HEK293 (cell line): Measurements from ENCODE around the gene PTK7.
A peak's percentile ranks its signal among the peaks of the same experiment; 100 is the strongest.

Source experiments
- CTCF ChIA-PET: fragments of 350-600 bp; formaldehyde crosslinking; extraction: SDS; loops from one replicate; lab custom pipeline; 2021; ENCODE audit warnings: antibody characterized with exemption; lab: Yijun Ruan, JAX
- POLR2A ChIA-PET: fragments of 300-600 bp; formaldehyde crosslinking; extraction: SDS; loops from one replicate; lab custom pipeline; 2020; ENCODE audit warnings: antibody characterized with exemption, inconsistent platforms; lab: Yijun Ruan, JAX
- H3K27ac ChIP-seq: fragments of 200-500 bp; sonication (Bioruptor generic); 2 replicates; pipeline ENCODE4 v1.5.1; 2014; ENCODE audit warnings: low read depth, low read length, control low read depth, inconsistent platforms; ENCODE audit errors: extremely low read depth
- H3K36me3 ChIP-seq, 2 experiments: fragments of 200-500 bp in 1 of 2; sonication (Bioruptor generic) in 1 of 2; 1 replicate in 1 of 2; 2 replicates in 1 of 2; pipeline ENCODE4 v1.5.1; 2014 to 2017; ENCODE audit warnings: inconsistent platforms in 2 of 2, low read length in 2 of 2; ENCODE audit not compliant: control insufficient read depth in 2 of 2, insufficient read depth in 1 of 2
- H3K4me1 ChIP-seq: fragments of 200-500 bp; sonication (Bioruptor generic); 2 replicates; pipeline ENCODE4 v1.5.1; 2014; ENCODE audit warnings: mild to moderate bottlenecking, low read length, inconsistent platforms; ENCODE audit not compliant: control insufficient read depth, insufficient read depth
- H3K4me3 ChIP-seq: 2 replicates; pipeline ENCODE4 v1.5.1; 2011; ENCODE audit warnings: low read depth, mild to moderate bottlenecking, control low read depth, low read length, moderate library complexity
- H3K9me3 ChIP-seq: fragments of 200-500 bp; sonication (Bioruptor generic); 2 replicates; pipeline ENCODE4 v1.5.1; 2014; ENCODE audit warnings: low read depth, low read length, inconsistent platforms; ENCODE audit not compliant: control insufficient read depth, insufficient read depth
- GLI2 ChIP-seq: fragments of 450-650 bp; formaldehyde crosslinking; IDR thresholded peaks from 2 replicates; pipeline ENCODE4; 2017; ENCODE audit warnings: missing biosample characterization, missing genetic modification characterization, low read depth, borderline replicate concordance
- KLF16 ChIP-seq: fragments of 450-650 bp; formaldehyde crosslinking; IDR thresholded peaks from 2 replicates; pipeline ENCODE4 v1.5.1; 2017; ENCODE audit warnings: missing biosample characterization, missing genetic modification characterization
- SP7 ChIP-seq: fragments of 450-650 bp; formaldehyde crosslinking; IDR thresholded peaks from 2 replicates; pipeline ENCODE4 v1.5.1; 2016; ENCODE audit warnings: missing biosample characterization, missing genetic modification characterization
- ZBTB17 ChIP-seq: fragments of 450-650 bp; formaldehyde crosslinking; IDR thresholded peaks from 2 replicates; pipeline ENCODE4 v1.5.1; 2016; ENCODE audit warnings: missing biosample characterization, missing genetic modification characterization
- ZFHX2 ChIP-seq: fragments of 450-650 bp; formaldehyde crosslinking; conservative IDR thresholded peaks from 2 replicates; pipeline ENCODE4 v1.5.1; 2016; ENCODE audit warnings: missing biosample characterization, missing genetic modification characterization
- ZNF23 ChIP-seq: fragments of 450-650 bp; formaldehyde crosslinking; IDR thresholded peaks from 2 replicates; pipeline ENCODE4 v1.5.1; 2016; ENCODE audit warnings: missing biosample characterization, missing genetic modification characterization, borderline replicate concordance
- ZNF302 ChIP-seq: fragments of 450-650 bp; formaldehyde crosslinking; IDR thresholded peaks from 2 replicates; pipeline ENCODE4 v1.5.1; 2016; ENCODE audit warnings: missing biosample characterization, missing genetic modification characterization, low read depth
- ZNF654 ChIP-seq: fragments of 450-650 bp; formaldehyde crosslinking; IDR thresholded peaks from 2 replicates; pipeline ENCODE4 v1.5.1; 2016; ENCODE audit warnings: low read depth, missing biosample characterization, missing genetic modification characterization
- ZNF777 ChIP-seq: fragments of 450-650 bp; formaldehyde crosslinking; IDR thresholded peaks from 2 replicates; pipeline ENCODE4 v1.5.1; 2017; ENCODE audit warnings: missing biosample characterization, missing genetic modification characterization, borderline replicate concordance
- TF ChIP-seq, protein P1 (sequence below): sonication (generic); formaldehyde crosslinking; IDR thresholded peaks from 2 replicates; pipeline ENCODE4 v1.8.1; 2022; ENCODE audit warnings: mild to moderate bottlenecking, moderate library complexity, missing genetic modification reagents
- TF ChIP-seq, protein P2 (sequence below): fragments of 450-650 bp; formaldehyde crosslinking; IDR thresholded peaks from 2 replicates; pipeline ENCODE4; 2016; ENCODE audit warnings: missing biosample characterization, missing genetic modification characterization
- TF ChIP-seq, protein P3 (sequence below): fragments of 450-650 bp; formaldehyde crosslinking; IDR thresholded peaks from 2 replicates; pipeline ENCODE4 v1.5.1; 2016; ENCODE audit warnings: missing biosample characterization, missing genetic modification characterization
- TF ChIP-seq, protein P4 (sequence below): fragments of 450-650 bp; formaldehyde crosslinking; IDR thresholded peaks from 2 replicates; pipeline ENCODE4 v1.5.1; 2016; ENCODE audit warnings: missing biosample characterization, missing genetic modification characterization, low read depth

PTK7 gene

DNA sequence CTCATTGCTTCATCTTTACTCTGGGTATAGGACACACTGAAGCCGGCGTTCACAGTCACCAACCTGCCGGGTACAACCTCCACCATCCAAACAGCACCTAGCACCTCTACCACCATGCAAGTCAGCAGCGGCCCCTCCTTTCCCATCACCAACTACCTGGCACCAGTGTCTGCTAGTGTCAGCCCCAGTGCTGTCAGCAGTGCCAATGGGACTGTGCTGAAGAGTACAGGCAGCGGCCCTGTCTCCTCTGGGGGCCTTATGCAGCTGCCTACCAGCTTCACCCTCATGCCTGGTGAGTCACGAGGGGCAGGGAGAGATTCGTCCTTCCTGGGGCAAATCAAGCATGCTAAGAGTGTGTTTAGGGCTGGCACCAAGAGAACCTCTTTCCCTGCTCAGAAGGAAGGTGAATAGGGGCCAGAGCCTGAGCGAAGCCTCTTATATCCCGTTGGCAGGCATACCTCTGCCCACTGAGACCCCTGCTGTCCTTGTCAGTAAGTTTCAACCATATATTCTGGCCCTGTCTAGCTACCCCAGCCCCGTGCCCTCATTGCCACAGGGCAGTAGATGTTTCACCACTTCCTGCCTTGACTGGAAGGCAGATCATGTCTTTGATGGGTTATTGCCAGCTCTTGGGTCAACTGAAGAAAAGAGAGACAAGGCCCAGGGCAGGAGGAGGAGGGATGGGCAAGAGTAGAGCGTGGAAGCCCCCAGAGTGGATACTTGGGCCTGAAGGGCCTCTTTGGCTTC, 99.7 kb downstream of the PTK7 start:
- H3K4me1 ChIP-seq, result peaks cover 15% of the 10 kb centered on the region
- POLR2A ChIA-PET, result no interaction called here
- no peak for TF ChIP-seq KLF16 (tag by site-specific recombination)
- no peak for TF ChIP-seq ZNF23 (tag by site-specific recombination)
- TF ChIP-seq, protein P1, sequence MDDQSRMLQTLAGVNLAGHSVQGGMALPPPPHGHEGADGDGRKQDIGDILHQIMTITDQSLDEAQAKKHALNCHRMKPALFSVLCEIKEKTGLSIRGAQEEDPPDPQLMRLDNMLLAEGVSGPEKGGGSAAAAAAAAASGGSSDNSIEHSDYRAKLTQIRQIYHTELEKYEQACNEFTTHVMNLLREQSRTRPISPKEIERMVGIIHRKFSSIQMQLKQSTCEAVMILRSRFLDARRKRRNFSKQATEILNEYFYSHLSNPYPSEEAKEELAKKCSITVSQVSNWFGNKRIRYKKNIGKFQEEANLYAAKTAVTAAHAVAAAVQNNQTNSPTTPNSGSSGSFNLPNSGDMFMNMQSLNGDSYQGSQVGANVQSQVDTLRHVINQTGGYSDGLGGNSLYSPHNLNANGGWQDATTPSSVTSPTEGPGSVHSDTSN (CRISPR knock-in tag), result no peak
- no peak for TF ChIP-seq GLI2 (tag by site-specific recombination)
- no peak for TF ChIP-seq SP7
- TF ChIP-seq, protein P2, sequence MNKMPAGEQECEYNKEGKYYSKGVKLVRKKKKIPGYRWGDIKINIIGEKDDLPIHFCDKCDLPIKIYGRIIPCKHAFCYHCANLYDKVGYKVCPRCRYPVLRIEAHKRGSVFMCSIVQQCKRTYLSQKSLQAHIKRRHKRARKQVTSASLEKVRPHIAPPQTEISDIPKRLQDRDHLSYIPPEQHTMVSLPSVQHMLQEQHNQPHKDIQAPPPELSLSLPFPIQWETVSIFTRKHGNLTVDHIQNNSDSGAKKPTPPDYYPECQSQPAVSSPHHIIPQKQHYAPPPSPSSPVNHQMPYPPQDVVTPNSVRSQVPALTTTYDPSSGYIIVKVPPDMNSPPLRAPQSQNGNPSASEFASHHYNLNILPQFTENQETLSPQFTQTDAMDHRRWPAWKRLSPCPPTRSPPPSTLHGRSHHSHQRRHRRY (tag by site-specific recombination), result no peak
- TF ChIP-seq ZNF302 (tag by site-specific recombination), result no peak
- TF ChIP-seq ZNF777 (tag by site-specific recombination), result no peak
- TF ChIP-seq ZBTB17 (tag by site-specific recombination), result no peak
- no peak overlapping the region for H3K27ac ChIP-seq
- CTCF ChIA-PET, result interaction anchor here (0.6 to 1.4 kb wide), 4 partner anchors 14 to 142 kb away, joined by 3 read pairs; partner anchors contain the start of gene DNPH1
- H3K9me3 ChIP-seq, result no peaks in the 10 kb centered on the region
- peaks cover 25 to 56% of the 10 kb centered on the region in 2 experiments for H3K36me3 ChIP-seq
- no peak overlapping the region for H3K4me3 ChIP-seq

DNA sequence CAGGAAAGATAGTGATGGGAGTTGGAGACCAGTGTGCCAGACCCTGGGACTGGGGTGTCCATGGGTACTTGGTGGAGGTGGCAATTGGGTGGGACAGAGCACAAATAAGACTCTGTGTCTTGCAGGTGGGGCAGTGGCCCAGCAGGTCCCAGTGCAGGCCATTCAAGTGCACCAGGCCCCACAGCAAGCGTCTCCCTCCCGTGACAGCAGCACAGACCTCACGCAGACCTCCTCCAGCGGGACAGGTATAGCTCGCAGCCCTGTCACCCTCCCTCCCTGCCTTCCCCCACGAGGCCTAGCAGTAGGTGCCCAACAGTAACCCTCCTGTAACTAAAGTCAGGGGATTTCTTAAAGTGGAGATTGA, 100.3 kb downstream of the PTK7 start:
- POLR2A ChIA-PET, result interaction anchor here (0.6 kb wide), 1 partner anchor 75 kb away, joined by 3 read pairs; no protein-coding TSS in a partner anchor
- TF ChIP-seq ZNF654 (tag by site-specific recombination), result no peak
- TF ChIP-seq, all 188 proteins: peak for 0
- H3K4me3 ChIP-seq, result no peak overlapping the region
- CTCF ChIA-PET, result interaction anchor here (1.3 kb wide), 1 partner anchor 53 kb away, joined by 3 read pairs; the partner anchor contains the start of gene DNPH1
- H3K4me1 ChIP-seq, result peaks cover 15% of the 10 kb centered on the region
- peaks cover 25 to 60% of the 10 kb centered on the region in 2 experiments for H3K36me3 ChIP-seq
- H3K9me3 ChIP-seq, result no peaks in the 10 kb centered on the region
- no peak overlapping the region for H3K27ac ChIP-seq

DNA sequence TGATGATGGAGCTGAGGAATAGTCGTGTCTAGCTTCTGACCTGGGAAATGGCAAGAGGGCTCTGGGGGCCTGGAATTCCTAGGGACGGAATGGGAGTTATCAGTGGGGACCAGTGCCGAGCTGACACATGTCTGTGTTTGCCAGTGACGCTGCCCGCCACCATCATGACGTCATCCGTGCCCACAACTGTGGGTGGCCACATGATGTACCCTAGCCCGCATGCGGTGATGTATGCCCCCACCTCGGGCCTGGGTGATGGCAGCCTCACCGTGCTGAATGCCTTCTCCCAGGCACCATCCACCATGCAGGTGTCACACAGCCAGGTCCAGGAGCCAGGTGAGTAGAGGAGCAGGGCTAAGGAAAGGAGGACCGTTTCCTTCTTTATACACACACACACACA, 102.0 kb downstream of the PTK7 start:
- H3K27ac ChIP-seq, result no peak overlapping the region
- ChIA-PET CTCF (interaction anchor here (0.6 to 0.9 kb wide), 2 partner anchors 34 to 372 kb away, joined by 3 to 4 read pairs; no protein-coding TSS in a partner anchor), POLR2A (interaction anchor here (0.7 kb wide), 1 partner anchor 15 kb away, joined by 5 read pairs; no protein-coding TSS in a partner anchor)
- no peaks in the 10 kb centered on the region for H3K9me3 ChIP-seq
- TF ChIP-seq, protein P3, sequence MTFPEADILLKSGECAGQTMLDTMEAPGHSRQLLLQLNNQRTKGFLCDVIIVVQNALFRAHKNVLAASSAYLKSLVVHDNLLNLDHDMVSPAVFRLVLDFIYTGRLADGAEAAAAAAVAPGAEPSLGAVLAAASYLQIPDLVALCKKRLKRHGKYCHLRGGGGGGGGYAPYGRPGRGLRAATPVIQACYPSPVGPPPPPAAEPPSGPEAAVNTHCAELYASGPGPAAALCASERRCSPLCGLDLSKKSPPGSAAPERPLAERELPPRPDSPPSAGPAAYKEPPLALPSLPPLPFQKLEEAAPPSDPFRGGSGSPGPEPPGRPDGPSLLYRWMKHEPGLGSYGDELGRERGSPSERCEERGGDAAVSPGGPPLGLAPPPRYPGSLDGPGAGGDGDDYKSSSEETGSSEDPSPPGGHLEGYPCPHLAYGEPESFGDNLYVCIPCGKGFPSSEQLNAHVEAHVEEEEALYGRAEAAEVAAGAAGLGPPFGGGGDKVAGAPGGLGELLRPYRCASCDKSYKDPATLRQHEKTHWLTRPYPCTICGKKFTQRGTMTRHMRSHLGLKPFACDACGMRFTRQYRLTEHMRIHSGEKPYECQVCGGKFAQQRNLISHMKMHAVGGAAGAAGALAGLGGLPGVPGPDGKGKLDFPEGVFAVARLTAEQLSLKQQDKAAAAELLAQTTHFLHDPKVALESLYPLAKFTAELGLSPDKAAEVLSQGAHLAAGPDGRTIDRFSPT (tag by site-specific recombination), result peak; percentile 56; the same call in 1 of the 2 replicates
- TF ChIP-seq, protein P4, sequence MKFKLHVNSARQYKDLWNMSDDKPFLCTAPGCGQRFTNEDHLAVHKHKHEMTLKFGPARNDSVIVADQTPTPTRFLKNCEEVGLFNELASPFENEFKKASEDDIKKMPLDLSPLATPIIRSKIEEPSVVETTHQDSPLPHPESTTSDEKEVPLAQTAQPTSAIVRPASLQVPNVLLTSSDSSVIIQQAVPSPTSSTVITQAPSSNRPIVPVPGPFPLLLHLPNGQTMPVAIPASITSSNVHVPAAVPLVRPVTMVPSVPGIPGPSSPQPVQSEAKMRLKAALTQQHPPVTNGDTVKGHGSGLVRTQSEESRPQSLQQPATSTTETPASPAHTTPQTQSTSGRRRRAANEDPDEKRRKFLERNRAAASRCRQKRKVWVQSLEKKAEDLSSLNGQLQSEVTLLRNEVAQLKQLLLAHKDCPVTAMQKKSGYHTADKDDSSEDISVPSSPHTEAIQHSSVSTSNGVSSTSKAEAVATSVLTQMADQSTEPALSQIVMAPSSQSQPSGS (tag by site-specific recombination), result peak; percentile 31; the same call in 1 of the 2 replicates
- no peak for TF ChIP-seq ZFHX2 (tag by site-specific recombination)
- H3K36me3 ChIP-seq, result peaks cover 25 to 60% of the 10 kb centered on the region in 2 experiments
- H3K4me1 ChIP-seq, result peaks cover 17% of the 10 kb centered on the region
- no peak overlapping the region for H3K4me3 ChIP-seq
